SK-N-SH (cell line): ENCODE data around the gene ARHGEF19.

Experiments used
- CTCF ChIP-seq: fragments of 200-600 bp; sonication (generic); IDR thresholded peaks from 2 replicates; pipeline ENCODE4 v1.6.1; 2017; ENCODE audit warnings: antibody characterized with exemption, mild to moderate bottlenecking, moderate library complexity
- EP300 ChIP-seq, 2 experiments: IDR thresholded peaks; 2 replicates each; pipeline versions ENCODE4 v1.4.0 to v1.6.1; 2012; ENCODE audit warnings: borderline replicate concordance in 1 of 2, low read depth in 1 of 2, low read length in 1 of 2
- JUND ChIP-seq: IDR thresholded peaks from 2 replicates; pipeline ENCODE4 v1.4.0; 2012
- SIN3A ChIP-seq: IDR thresholded peaks from 2 replicates; pipeline ENCODE4 v1.6.1; 2012; ENCODE audit warnings: low read depth, mild to moderate bottlenecking, low read length, moderate library complexity, borderline replicate concordance
- SMC3 ChIP-seq: IDR thresholded peaks from 2 replicates; pipeline ENCODE4 v1.6.1; 2012; ENCODE audit warnings: low read depth, low read length, improper control_type of control experiment
- TAF1 ChIP-seq: IDR thresholded peaks from 2 replicates; pipeline ENCODE4 v1.6.1; 2012; ENCODE audit warnings: low read depth, mild to moderate bottlenecking, low read length, moderate library complexity, borderline replicate concordance
- USF2 ChIP-seq: fragments of 150-350 bp; IDR thresholded peaks from 2 replicates; pipeline ENCODE4 v1.6.1; 2017; ENCODE audit warnings: antibody characterized with exemption, low read length, low read depth, borderline replicate concordance
- TF ChIP-seq, protein P1 (sequence below): IDR thresholded peaks from 2 replicates; pipeline ENCODE4 v1.6.1; 2012; ENCODE audit warnings: mild to moderate bottlenecking, low read depth, low read length, moderate library complexity

DNA sequence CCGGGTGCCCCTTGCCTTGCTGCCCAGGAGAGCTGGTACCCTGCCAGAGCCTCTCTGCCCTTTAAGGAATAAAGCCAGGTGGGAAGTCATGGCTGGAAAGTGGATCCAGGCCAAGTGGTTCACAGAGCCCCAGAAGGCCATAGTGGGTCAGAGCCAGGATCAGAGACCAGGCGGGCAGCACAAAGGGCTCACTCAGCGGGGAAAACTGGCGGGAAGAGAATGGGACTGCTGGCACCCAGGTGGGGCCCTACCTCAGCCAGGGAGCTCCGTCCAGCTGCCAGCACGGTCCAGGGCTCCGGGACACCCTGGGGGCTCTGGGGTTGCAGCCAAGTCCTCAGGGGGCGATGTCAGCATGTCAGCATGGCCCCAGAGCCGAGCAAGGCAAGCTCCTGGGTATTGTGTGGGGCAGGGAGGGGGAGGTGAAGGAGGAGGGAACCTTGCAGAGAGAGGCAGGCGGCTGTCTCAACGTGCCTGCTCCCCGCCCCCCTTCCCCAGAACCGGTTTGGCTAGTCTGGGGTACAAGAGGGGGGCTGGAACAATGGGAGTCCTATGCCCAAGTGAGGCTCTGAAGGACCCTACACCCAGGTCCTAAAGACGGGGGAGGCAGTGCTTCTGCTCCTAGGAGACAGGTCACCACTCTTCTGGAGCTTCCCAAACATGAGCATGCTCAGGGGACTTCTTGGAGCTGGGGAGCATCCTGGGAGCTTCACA is at the start of gene ARHGEF19:
- TF ChIP-seq EP300 (IDR thresholded peaks at IDR 0.05; ENCODE audit: borderline replicate concordance in 1 of 2, low read depth in 1 of 2, low read length in 1 of 2) (no peak), JUND (no peak), CTCF (no peak), SMC3 (no peak), USF2 (no peak), TAF1 (no peak), SIN3A (no peak)
- TF ChIP-seq, protein P1, sequence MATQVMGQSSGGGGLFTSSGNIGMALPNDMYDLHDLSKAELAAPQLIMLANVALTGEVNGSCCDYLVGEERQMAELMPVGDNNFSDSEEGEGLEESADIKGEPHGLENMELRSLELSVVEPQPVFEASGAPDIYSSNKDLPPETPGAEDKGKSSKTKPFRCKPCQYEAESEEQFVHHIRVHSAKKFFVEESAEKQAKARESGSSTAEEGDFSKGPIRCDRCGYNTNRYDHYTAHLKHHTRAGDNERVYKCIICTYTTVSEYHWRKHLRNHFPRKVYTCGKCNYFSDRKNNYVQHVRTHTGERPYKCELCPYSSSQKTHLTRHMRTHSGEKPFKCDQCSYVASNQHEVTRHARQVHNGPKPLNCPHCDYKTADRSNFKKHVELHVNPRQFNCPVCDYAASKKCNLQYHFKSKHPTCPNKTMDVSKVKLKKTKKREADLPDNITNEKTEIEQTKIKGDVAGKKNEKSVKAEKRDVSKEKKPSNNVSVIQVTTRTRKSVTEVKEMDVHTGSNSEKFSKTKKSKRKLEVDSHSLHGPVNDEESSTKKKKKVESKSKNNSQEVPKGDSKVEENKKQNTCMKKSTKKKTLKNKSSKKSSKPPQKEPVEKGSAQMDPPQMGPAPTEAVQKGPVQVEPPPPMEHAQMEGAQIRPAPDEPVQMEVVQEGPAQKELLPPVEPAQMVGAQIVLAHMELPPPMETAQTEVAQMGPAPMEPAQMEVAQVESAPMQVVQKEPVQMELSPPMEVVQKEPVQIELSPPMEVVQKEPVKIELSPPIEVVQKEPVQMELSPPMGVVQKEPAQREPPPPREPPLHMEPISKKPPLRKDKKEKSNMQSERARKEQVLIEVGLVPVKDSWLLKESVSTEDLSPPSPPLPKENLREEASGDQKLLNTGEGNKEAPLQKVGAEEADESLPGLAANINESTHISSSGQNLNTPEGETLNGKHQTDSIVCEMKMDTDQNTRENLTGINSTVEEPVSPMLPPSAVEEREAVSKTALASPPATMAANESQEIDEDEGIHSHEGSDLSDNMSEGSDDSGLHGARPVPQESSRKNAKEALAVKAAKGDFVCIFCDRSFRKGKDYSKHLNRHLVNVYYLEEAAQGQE: no peak
